Astrocyte (in vitro differentiated cells and primary cell): ENCODE measurements around the gene HAPLN2. TPM values are rescaled to one million over a fixed set of nuclear protein-coding genes. Genes with fewer than 3 reads are reported as not detected.
"Not testable (repeated sequence)": the region's sequence is repeated elsewhere in the genome, so short reads cannot be mapped to it uniquely, and the experiment has no call there.

Experiments
- DNase-seq: peaks from one replicate; pipeline ENCODE4 v3.0.0-alpha.2; 2010; ENCODE audit warnings: low read depth
- FAIRE-seq: peaks from 2 replicates; lab custom pipeline; 2011; peaks lifted over from hg19 to GRCh38; lab: Jason Lieb, UNC
- H2AFZ ChIP-seq: 2 replicates; pipeline ENCODE4 v1.6.0; 2012; ENCODE audit warnings: low read depth, low read length, inconsistent platforms
- H3K27ac ChIP-seq: 2 replicates; pipeline ENCODE4 v1.5.1; 2011; ENCODE audit warnings: low read depth, low read length, inconsistent platforms
- H3K27me3 ChIP-seq: 2 replicates; pipeline ENCODE4 v1.6.0; 2011; ENCODE audit warnings: low read length, inconsistent platforms; ENCODE audit not compliant: insufficient read depth
- H3K36me3 ChIP-seq: 2 replicates; pipeline ENCODE4 v1.5.1; 2011; ENCODE audit warnings: low read length, inconsistent platforms; ENCODE audit not compliant: insufficient read depth
- H3K4me1 ChIP-seq: 2 replicates; pipeline ENCODE4 v1.5.1; 2011; ENCODE audit warnings: low read length, inconsistent platforms; ENCODE audit not compliant: insufficient read depth
- H3K4me2 ChIP-seq: 2 replicates; pipeline ENCODE4 v1.6.0; 2012; ENCODE audit warnings: low read length, inconsistent platforms
- H3K4me3 ChIP-seq: 2 replicates; pipeline ENCODE4 v1.5.1; 2011; ENCODE audit warnings: low read depth, mild to moderate bottlenecking, low read length, inconsistent platforms; ENCODE audit not compliant: insufficient read depth
- H3K79me2 ChIP-seq: 2 replicates; pipeline ENCODE4 v1.6.0; 2012; ENCODE audit warnings: mild to moderate bottlenecking, low read length, inconsistent platforms; ENCODE audit not compliant: insufficient read depth
- H3K9ac ChIP-seq: 2 replicates; pipeline ENCODE4 v1.6.0; 2012; ENCODE audit warnings: mild to moderate bottlenecking, low read length, inconsistent platforms
- H3K9me3 ChIP-seq: 2 replicates; pipeline ENCODE4 v1.5.1; 2012; ENCODE audit warnings: low read depth, mild to moderate bottlenecking, low read length, inconsistent platforms; ENCODE audit not compliant: insufficient read depth
- H4K20me1 ChIP-seq: 2 replicates; pipeline ENCODE4 v1.6.0; 2012; ENCODE audit warnings: low read length, inconsistent platforms; ENCODE audit not compliant: insufficient read depth
- H3K27ac Mint-ChIP-seq: one replicate; pipeline ENCODE4 v1.8.0; 2021; ENCODE audit warnings: mild to moderate bottlenecking, mixed read lengths; ENCODE audit not compliant: unreplicated experiment
- H3K27me3 Mint-ChIP-seq: one replicate; pipeline ENCODE4 v1.8.0; 2021; ENCODE audit warnings: low read depth, mixed read lengths; ENCODE audit not compliant: unreplicated experiment
- H3K36me3 Mint-ChIP-seq: one replicate; pipeline ENCODE4 v1.8.0; 2021; ENCODE audit warnings: low read depth, mixed read lengths; ENCODE audit not compliant: unreplicated experiment
- H3K4me1 Mint-ChIP-seq: one replicate; pipeline ENCODE4 v1.8.0; 2021; ENCODE audit warnings: low read depth, mixed read lengths; ENCODE audit not compliant: unreplicated experiment
- H3K4me3 Mint-ChIP-seq: one replicate; pipeline ENCODE4 v1.8.0; 2021; ENCODE audit warnings: mild to moderate bottlenecking, moderate library complexity, mixed read lengths; ENCODE audit not compliant: unreplicated experiment
- H3K9me3 Mint-ChIP-seq: one replicate; pipeline ENCODE4 v1.8.0; 2021; ENCODE audit warnings: mild to moderate bottlenecking, mixed read lengths; ENCODE audit not compliant: unreplicated experiment
- CTCF ChIP-seq: IDR thresholded peaks from 2 replicates; pipeline ENCODE4 v1.5.1; 2011; ENCODE audit warnings: low read depth, mild to moderate bottlenecking, inconsistent platforms, low read length, moderate library complexity; ENCODE audit not compliant: insufficient read depth
- EZH2 ChIP-seq: IDR thresholded peaks from 2 replicates; pipeline ENCODE4 v1.6.1; 2012; ENCODE audit warnings: mild to moderate bottlenecking, low read length, inconsistent platforms; ENCODE audit not compliant: insufficient read depth
- total RNA-seq: library from RNA; stranded (reverse); gene quantifications from 2 replicates; pipeline ENCODE4 v1.2.1, GENCODE V29; 2021

The HAPLN2 gene
- total RNA-seq, 1 donor from 2014 or later, result not detected

- H3K36me3 ChIP-seq, result no peaks in the 10 kb centered on the region
- no peak overlapping the region for H3K27ac ChIP-seq
- H3K9me3 ChIP-seq, result no peaks in the 10 kb centered on the region
- DNase-seq (no peak), FAIRE-seq (no peak)
- H3K4me3 ChIP-seq, result no peak overlapping the region
- Mint-ChIP-seq H3K4me3 (no peak overlapping the region), H3K36me3 (no peaks in the 10 kb centered on the region), H3K27ac (no peak overlapping the region), H3K27me3 (peaks cover 6% of the 10 kb centered on the region), H3K4me1 (no peaks in the 10 kb centered on the region), H3K9me3 (no peaks in the 10 kb centered on the region)
- no peak overlapping the region for H2AFZ ChIP-seq
- no peaks in the 10 kb centered on the region for H4K20me1 ChIP-seq
- no peaks in the 10 kb centered on the region for H3K27me3 ChIP-seq
- TF ChIP-seq EZH2 (no peak), CTCF (no peak)
- no peak overlapping the region for H3K9ac ChIP-seq
- H3K79me2 ChIP-seq, result peaks cover 3% of the 10 kb centered on the region
- peaks cover 6% of the 10 kb centered on the region for H3K4me1 ChIP-seq
- H3K4me2 ChIP-seq, result no peak overlapping the region
These were observed 32.2 kb upstream of the HAPLN2 start for GRCh38 chr1:156586892-156587477.

GRCh38 chr1:156587927-156588326, 31.3 kb upstream of the HAPLN2 start:
- H3K27me3 Mint-ChIP-seq, H3K79me2 ChIP-seq, H3K36me3 ChIP-seq, H3K27ac ChIP-seq, H3K9ac ChIP-seq, H3K27me3 ChIP-seq, H2AFZ ChIP-seq, H3K4me3 Mint-ChIP-seq, FAIRE-seq, H3K27ac Mint-ChIP-seq, H3K9me3 Mint-ChIP-seq, H3K4me3 ChIP-seq, H4K20me1 ChIP-seq, DNase-seq, H3K4me1 Mint-ChIP-seq, H3K36me3 Mint-ChIP-seq, H3K9me3 ChIP-seq, H3K4me2 ChIP-seq: not testable (repeated sequence)
- H3K4me1 ChIP-seq, result peaks cover 12% of the 10 kb centered on the region

GRCh38 chr1:156589546-156589945, 29.7 kb upstream of the HAPLN2 start:
- Histone ChIP-seq H3K27ac (no peak overlapping the region), H3K4me2 (no peak overlapping the region), H3K4me3 (no peak overlapping the region), H3K36me3 (peaks cover 2% of the 10 kb centered on the region), H4K20me1 (peaks cover 4% of the 10 kb centered on the region), H3K4me1 (peaks cover 12% of the 10 kb centered on the region), H3K9ac (no peak overlapping the region), H3K79me2 (peaks cover 9% of the 10 kb centered on the region), H2AFZ (no peak overlapping the region), H3K27me3 (no peaks in the 10 kb centered on the region), H3K9me3 (no peaks in the 10 kb centered on the region)
- TF ChIP-seq CTCF, result no peak
- TF ChIP-seq EZH2, result no peak
- DNase-seq (no peak), FAIRE-seq (no peak)
- H3K36me3 Mint-ChIP-seq, result peaks cover 2% of the 10 kb centered on the region
- H3K4me3 Mint-ChIP-seq, result no peak overlapping the region
- H3K4me1 Mint-ChIP-seq, result peaks cover 3% of the 10 kb centered on the region
- no peak overlapping the region for H3K27ac Mint-ChIP-seq
- peaks cover 4% of the 10 kb centered on the region for H3K27me3 Mint-ChIP-seq
- H3K9me3 Mint-ChIP-seq, result peaks cover 2% of the 10 kb centered on the region
